Adrenal gland (tissue), 5 donors: Measurements from ENCODE around the gene HDAC4.

Source experiments
- POLR2A ChIP-seq, 2 donors: fragments of 450-650 bp; IDR thresholded peaks; one replicate each; pipeline ENCODE4 v1.6.1; 2017; ENCODE audit warnings: antibody characterized with exemption in 2 of 2, mild to moderate bottlenecking in 2 of 2, moderate library complexity in 1 of 2
- TF ChIP-seq, protein P1 (sequence below), 6 experiments: fragments of 450-650 bp in 4 of 6; fragments of 200-600 bp in 2 of 6; sonication (generic) in 1 of 6; IDR thresholded peaks; 1 replicate in 5 of 6; 2 replicates in 1 of 6; pipeline versions ENCODE4 v1.5.1 to v1.8.0; 2016 to 2021; ENCODE audit warnings: antibody characterized with exemption in 6 of 6, mild to moderate bottlenecking in 2 of 6, moderate library complexity in 1 of 6
- donor health status: DM: no; HTN: no; CAD: no.

DNA sequence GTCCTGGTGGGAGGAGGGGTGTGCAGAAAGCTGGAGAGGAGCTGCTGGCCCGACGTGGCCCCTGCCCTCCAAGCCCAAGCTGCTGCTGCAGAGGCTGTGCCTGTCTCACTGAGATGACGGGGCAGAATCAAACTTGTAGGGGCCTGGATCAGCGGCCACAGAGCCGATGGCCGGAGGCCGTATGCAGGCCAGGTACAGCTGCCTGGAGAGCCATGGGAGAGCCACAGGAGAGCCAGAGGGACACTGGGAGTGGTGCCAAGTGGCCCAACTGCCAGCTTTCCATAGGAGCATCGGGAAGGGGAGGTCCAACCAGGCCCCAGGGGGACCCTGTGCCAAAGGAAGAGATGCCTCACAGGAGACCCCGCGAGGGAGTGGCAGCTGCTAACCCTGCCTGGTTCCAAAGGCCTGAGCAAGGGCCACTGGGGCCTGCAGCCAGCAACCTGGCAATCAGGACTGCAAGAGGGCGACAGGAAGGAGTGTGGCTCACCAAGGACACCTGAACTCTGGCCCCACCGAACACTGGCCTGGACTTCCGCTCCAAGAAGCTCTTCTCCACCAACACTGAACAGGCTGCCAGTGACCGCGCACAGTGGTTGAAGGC is 70.7 kb downstream of the HDAC4 start:
- TF ChIP-seq, protein P1, sequence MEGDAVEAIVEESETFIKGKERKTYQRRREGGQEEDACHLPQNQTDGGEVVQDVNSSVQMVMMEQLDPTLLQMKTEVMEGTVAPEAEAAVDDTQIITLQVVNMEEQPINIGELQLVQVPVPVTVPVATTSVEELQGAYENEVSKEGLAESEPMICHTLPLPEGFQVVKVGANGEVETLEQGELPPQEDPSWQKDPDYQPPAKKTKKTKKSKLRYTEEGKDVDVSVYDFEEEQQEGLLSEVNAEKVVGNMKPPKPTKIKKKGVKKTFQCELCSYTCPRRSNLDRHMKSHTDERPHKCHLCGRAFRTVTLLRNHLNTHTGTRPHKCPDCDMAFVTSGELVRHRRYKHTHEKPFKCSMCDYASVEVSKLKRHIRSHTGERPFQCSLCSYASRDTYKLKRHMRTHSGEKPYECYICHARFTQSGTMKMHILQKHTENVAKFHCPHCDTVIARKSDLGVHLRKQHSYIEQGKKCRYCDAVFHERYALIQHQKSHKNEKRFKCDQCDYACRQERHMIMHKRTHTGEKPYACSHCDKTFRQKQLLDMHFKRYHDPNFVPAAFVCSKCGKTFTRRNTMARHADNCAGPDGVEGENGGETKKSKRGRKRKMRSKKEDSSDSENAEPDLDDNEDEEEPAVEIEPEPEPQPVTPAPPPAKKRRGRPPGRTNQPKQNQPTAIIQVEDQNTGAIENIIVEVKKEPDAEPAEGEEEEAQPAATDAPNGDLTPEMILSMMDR (IDR thresholded peaks at IDR 0.05): no peak
- TF ChIP-seq POLR2A (IDR thresholded peaks at IDR 0.05): no peak
